GM19239 (cell line): Measurements from ENCODE around the gene PREB.

ENCODE experiments used
- DNase-seq: peaks from one replicate; pipeline ENCODE4 v3.0.0; 2011; ENCODE audit warnings: low spot score; ENCODE audit not compliant: insufficient read length
- FAIRE-seq: peaks from 2 replicates; lab custom pipeline; 2011; peaks lifted over from hg19 to GRCh38; lab: Jason Lieb, UNC

Gene PREB

DNA sequence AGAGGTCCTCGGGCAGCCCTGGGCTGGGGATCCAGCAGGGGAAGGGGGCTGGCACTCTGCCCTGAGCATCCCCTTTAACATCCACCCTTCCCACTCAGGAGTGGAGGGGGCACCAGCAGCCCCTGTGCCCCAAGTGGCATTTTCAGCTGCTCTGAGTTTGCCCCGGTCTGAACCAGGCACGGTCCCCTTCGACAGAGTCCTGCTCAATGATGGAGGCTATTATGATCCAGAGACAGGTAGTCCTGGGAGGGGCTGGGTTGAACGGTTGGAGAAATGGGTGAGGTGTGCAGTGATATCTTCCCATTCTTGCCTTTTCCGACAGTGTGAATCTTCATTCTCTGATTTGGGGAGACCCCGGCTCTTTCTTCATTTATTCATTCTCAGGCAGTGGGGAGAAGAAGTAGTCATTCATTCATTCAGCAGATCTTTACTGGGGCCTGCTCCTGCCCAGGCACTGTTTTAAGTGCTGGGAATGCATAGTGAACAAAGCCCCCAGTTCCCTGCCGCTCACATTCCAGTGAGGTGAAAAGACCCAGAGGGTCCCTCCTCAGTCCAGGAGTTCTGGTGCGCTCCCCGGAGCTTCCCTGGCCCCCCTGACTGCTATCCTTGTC, 49.3 kb downstream of the PREB start:
- FAIRE-seq = no peak

DNA sequence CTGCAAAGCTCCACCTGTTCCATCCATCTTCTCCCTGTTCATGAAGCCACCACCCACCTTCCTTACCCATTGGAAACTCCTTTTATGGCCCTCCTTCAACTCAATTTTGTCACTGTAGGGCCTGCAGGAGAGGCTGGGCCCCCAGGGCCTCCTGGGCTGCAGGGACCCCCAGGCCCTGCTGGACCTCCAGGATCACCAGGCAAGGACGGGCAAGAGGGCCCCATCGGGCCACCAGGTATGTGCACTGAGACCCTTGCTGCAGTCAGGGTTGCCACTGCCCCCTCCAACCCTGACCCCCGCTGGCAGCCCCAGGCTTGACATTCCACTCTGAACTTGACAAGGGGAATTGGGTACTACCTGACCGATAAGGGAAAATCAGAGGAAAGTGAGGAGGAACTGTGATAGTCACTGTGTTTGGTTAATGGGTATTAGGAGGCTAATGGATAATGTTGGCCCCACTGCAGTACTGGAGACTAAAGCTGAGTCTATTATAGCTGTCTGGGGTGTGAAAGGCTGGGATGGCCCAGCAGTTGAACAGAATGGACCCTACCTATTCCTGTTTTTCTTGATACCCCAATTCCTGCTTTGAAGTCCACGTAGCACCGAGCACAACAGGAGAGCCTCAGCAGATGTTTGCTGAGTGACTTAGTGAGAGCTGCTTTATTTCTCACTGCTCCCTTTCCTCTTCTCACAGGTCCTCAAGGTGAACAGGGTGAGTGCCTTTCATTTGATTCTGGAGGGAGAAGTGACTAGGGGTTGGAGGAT, 50.0 kb downstream of the PREB start:
- FAIRE-seq = no peak
- DNase-seq = no peak

More for the DNA sequence above, 49.3 kb downstream of the PREB start:
- no peak for DNase-seq

DNA sequence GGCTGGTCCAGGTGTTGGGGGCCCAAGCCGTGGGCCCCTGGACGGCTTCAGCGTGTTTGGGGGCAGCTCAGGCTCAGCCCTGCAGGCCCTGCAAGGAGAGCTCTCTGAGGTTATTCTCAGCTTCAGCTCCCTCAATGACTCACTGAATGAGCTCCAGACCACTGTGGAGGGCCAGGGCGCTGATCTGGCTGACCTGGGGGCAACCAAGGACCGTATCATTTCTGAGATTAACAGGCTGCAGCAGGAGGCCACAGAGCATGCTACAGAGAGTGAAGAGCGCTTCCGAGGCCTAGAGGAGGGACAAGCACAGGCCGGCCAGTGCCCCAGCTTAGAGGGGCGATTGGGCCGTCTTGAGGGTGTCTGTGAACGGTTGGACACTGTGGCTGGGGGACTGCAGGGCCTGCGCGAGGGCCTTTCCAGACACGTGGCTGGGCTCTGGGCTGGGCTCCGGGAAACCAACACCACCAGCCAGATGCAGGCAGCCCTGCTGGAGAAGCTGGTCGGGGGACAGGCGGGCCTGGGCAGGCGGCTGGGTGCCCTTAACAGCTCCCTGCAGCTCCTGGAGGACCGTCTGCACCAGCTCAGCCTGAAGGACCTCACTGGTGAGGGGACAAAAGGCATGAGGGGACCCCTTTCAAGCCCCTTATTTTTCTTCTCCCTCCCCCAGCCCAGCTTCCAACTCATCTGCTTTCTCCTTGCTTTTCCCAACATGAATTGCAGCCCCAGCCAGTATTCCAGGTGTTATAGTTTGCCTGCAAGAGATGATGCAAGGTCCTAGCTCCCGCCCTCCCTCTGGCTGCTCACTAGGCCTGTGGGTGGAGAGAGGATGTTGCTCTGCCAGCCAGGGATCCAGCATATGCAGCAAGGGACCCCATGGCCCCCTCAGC, 50.8 kb downstream of the PREB start:
- DNase-seq (no peak), FAIRE-seq (no peak)

DNA sequence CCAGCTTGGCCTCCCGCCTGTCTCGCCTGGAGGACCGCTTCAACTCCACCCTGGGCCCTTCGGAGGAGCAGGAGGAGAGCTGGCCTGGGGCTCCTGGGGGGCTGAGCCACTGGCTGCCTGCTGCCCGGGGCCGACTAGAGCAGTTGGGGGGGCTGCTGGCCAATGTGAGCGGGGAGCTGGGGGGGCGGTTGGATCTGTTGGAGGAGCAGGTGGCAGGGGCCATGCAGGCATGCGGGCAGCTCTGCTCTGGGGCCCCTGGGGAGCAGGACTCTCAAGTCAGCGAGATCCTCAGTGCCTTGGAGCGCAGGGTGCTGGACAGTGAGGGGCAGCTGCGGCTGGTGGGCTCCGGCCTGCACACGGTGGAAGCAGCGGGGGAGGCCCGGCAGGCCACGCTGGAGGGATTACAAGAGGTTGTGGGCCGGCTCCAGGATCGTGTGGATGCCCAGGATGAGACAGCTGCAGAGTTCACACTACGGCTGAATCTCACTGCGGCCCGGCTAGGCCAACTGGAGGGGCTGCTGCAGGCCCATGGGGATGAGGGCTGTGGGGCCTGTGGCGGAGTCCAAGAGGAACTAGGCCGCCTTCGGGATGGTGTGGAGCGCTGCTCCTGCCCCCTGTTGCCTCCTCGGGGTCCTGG, 51.5 kb downstream of the PREB start:
- no peak for FAIRE-seq

DNA sequence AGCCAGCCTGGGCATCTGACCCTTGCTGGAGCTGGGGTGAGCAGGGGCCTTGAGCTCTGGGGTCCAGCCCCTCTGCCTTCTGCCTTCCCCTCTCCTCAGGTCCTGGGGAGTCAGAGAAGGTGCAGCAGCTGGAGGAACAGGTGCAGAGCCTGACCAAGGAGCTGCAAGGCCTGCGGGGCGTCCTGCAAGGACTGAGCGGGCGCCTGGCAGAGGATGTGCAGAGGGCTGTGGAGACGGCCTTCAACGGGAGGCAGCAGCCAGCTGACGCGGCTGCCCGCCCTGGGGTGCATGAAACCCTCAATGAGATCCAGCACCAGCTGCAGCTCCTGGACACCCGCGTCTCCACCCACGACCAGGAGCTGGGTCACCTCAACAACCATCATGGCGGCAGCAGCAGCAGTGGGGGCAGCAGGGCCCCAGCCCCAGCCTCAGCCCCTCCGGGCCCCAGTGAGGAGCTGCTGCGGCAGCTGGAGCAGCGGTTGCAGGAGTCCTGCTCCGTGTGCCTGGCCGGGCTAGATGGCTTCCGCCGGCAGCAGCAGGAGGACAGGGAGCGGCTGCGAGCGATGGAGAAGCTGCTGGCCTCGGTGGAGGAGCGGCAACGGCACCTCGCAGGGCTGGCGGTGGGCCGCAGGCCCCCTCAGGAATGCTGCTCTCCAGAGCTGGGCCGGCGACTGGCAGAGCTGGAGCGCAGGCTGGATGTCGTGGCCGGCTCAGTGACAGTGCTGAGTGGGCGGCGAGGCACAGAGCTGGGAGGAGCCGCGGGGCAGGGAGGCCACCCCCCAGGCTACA, 52.3 kb downstream of the PREB start:
- no peak for DNase-seq
- no peak for FAIRE-seq

More for the DNA sequence above, 51.5 kb downstream of the PREB start:
- no peak for DNase-seq
